ENCODE data around the gene GDI2.

DNA sequence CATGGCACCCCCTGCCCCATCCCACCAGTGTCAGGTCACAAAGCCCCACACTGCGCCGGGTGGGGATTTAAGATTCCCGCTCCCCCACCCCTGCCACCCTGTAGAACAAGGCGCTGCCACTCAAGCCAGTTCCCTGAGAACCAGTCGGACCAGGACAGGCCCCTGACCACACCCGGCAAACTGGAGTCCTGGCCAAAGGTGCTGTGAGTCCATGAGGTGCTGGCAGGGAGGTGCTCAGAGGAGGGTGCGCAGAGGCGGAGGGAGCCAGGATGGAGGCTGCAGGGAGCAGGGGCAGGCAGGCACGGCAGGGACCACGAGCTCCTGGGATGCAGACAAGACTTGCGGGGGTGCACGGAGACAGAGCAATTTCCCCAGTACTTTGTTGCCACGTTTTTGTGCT is 19.7 kb upstream of the GDI2 start:
- TF ChIP-seq, protein P1, sequence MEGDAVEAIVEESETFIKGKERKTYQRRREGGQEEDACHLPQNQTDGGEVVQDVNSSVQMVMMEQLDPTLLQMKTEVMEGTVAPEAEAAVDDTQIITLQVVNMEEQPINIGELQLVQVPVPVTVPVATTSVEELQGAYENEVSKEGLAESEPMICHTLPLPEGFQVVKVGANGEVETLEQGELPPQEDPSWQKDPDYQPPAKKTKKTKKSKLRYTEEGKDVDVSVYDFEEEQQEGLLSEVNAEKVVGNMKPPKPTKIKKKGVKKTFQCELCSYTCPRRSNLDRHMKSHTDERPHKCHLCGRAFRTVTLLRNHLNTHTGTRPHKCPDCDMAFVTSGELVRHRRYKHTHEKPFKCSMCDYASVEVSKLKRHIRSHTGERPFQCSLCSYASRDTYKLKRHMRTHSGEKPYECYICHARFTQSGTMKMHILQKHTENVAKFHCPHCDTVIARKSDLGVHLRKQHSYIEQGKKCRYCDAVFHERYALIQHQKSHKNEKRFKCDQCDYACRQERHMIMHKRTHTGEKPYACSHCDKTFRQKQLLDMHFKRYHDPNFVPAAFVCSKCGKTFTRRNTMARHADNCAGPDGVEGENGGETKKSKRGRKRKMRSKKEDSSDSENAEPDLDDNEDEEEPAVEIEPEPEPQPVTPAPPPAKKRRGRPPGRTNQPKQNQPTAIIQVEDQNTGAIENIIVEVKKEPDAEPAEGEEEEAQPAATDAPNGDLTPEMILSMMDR (IDR thresholded peaks at IDR 0.05; ENCODE audit: low read length), result no peak
- no peak for TF ChIP-seq EZH2 (IDR thresholded peaks at IDR 0.05; ENCODE audit: borderline replicate concordance, low read length)
